ENCODE measurements around the gene CAB39L. TPM values are rescaled to one million over a fixed set of nuclear protein-coding genes. Genes with fewer than 3 reads are reported as not detected.

The CAB39L gene
- total RNA-seq, 1 experiment from 2014 or later = 8.3 TPM

DNA sequence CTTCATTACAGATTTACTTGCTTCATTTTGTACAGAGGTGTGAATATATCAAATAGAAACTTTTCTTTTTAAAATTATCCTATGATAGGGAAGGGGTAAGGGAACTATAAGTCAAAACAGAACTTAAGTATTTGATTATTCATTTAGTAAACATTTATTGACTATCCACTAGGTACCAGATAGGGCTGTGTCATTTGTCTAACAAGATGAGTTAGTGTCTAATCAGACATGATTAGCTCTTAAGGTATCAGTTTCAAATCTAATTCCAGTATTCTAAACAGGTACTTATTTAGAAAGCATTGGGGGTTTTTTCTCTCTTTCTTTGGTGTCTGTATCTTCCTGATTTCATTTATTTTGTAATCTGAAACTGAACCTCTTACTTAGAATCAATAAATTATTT, 164.0 kb downstream of the CAB39L start:
- no peak for DNase-seq (ENCODE audit: low read depth)

- no peak for DNase-seq (ENCODE audit: low read depth)
Observed at GRCh38 chr13:49279112-49279511, 164.8 kb downstream of the CAB39L start.

GRCh38 chr13:49278211-49278610, 165.7 kb downstream of the CAB39L start:
- no peak for DNase-seq (ENCODE audit: low read depth)

- DNase-seq (ENCODE audit: low read depth) = no peak
Observed at GRCh38 chr13:49272296-49272695, 171.6 kb downstream of the CAB39L start.

GRCh38 chr13:49271264-49271663, 172.6 kb downstream of the CAB39L start:
- DNase-seq (ENCODE audit: low read depth) = no peak

- DNase-seq (ENCODE audit: low read depth) = no peak
Observed at GRCh38 chr13:49265822-49266221, 178.0 kb downstream of the CAB39L start.

DNA sequence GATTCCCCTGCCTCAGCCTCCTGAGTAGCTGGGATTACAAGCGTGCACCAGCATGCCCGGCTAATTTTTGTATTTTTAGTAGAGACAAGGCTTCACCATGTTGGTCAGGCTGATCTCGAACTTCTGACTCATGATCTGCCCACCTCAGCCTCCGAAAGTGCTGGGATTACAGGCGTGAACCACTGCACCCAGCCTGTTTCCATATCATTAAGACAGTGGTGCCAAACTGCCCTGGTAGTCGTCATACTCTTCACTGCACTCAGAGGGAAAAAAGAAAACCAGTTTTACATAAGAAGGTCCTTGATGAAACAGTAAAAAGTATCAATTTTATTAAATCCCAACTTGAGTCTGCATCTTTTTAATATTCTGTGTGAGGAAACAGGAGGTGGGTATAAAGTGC, 181.2 kb downstream of the CAB39L start:
- DNase-seq (ENCODE audit: low read depth) = no peak

DNA sequence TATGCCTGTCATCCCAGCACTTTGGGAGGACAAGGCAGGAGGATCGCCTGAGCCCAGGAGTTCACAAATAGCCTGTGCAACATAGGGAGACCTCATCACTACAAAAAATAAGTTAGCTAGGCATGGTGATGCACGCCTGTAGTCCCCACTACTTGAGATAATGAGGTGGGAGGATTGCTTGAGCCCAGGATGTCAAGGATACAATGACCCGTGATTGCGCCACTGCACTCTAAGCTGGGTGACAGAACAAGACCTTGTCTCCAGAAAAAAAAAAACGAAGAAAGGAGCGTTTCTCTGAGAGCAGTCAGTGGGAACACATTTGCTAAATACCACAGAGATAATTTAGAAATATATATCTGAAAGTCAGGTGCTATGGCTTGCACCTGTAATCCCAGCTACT, 184.3 kb downstream of the CAB39L start:
- DNase-seq (ENCODE audit: low read depth) = no peak

Other genes starting within 250 kb of the CAB39L start
- gene MLNR, start 223.7 kb downstream of the CAB39L start, total RNA-seq (2014; rRNA removed; shearing (Covaris generic)) = not detected in 2 replicates
- 3.8 and 4.3 TPM in 2 replicates for gene CDADC1, start 196.1 kb downstream of the CAB39L start, total RNA-seq (2014; rRNA removed; shearing (Covaris generic))
- 4.8 and 5.5 TPM in 2 replicates for gene SETDB2, start 210 bp upstream of the CAB39L start, total RNA-seq (2014; rRNA removed; shearing (Covaris generic))
- 18.2 and 20.2 TPM in 2 replicates for gene PHF11, start 51.9 kb upstream of the CAB39L start, total RNA-seq (2014; rRNA removed; shearing (Covaris generic))
- gene RCBTB1, start 141.5 kb upstream of the CAB39L start, total RNA-seq (2014; rRNA removed; shearing (Covaris generic)) = 8.9 and 9.6 TPM in 2 replicates
- not detected in 2 replicates for gene ARL11, start 184.4 kb upstream of the CAB39L start, total RNA-seq (2014; rRNA removed; shearing (Covaris generic))
- 52.3 and 70.0 TPM in 2 replicates for gene EBPL, start 247.4 kb upstream of the CAB39L start, total RNA-seq (2014; rRNA removed; shearing (Covaris generic))

Data from RPMI7951 (cell line).